ENCODE results near the gene RGS16.

DNA sequence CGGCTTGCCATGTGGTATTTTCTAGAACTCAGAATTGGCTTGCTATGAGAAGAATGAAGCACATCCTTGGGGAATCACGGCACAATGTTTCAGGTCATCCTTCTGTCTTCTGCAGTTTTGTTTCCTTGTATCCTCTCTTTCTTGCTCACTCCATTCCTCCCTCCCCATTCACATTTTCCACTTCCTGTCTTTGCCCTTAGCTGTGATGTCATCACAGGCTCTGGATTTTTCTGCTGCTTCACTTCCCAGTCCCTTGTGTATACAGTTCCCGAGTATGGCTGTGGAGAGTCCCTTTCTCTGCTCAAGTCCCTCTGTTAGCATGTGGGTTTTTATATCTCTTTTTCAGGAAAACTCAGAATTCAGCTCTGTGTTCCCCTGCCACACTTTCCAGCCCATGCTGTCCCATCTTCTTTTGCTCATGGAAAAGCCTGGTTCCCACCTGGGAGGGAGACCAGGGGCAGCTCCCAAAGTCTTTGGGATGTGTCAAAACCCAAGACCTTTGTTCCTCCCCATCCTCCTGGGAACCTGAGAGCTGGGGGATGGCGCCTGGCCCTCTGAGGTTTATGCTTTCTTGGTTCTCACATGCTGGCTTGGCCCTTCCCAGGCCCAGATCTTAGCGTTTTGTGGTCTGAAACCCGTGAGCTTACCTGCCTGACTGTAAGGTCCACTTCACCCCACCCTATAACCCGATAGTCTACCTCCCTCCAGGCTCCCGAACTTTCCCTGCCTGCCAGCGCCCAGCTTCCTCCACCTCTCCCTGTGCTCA is 4.8 kb upstream of the RGS16 start:
- TF ChIP-seq, protein P1, sequence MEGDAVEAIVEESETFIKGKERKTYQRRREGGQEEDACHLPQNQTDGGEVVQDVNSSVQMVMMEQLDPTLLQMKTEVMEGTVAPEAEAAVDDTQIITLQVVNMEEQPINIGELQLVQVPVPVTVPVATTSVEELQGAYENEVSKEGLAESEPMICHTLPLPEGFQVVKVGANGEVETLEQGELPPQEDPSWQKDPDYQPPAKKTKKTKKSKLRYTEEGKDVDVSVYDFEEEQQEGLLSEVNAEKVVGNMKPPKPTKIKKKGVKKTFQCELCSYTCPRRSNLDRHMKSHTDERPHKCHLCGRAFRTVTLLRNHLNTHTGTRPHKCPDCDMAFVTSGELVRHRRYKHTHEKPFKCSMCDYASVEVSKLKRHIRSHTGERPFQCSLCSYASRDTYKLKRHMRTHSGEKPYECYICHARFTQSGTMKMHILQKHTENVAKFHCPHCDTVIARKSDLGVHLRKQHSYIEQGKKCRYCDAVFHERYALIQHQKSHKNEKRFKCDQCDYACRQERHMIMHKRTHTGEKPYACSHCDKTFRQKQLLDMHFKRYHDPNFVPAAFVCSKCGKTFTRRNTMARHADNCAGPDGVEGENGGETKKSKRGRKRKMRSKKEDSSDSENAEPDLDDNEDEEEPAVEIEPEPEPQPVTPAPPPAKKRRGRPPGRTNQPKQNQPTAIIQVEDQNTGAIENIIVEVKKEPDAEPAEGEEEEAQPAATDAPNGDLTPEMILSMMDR (IDR thresholded peaks at IDR 0.05): no peak
- TF ChIP-seq POLR2AphosphoS5 (IDR thresholded peaks at IDR 0.05; ENCODE audit: insufficient read depth in 1 of 2, low read depth in 1 of 2): no peak
